Tibial nerve (tissue), 4 donors: Measurements from ENCODE around the gene ADAM33.

Source experiments
- EP300 ChIP-seq, 2 donors: sonication (generic); formaldehyde crosslinking; IDR thresholded peaks; one replicate each; pipeline ENCODE4 v1.6.1; 2017; ENCODE audit warnings: antibody characterized with exemption in 2 of 2, mild to moderate bottlenecking in 1 of 2
- POLR2A ChIP-seq, 2 donors: fragments of 450-650 bp; IDR thresholded peaks; one replicate each; pipeline ENCODE4 v1.6.1; 2017; ENCODE audit warnings: antibody characterized with exemption in 2 of 2, mild to moderate bottlenecking in 2 of 2, moderate library complexity in 2 of 2
- TF ChIP-seq, protein P1 (sequence below), 5 experiments: fragments of 200-600 bp in 3 of 5; fragments of 450-650 bp in 2 of 5; sonication (generic) in 3 of 5; IDR thresholded peaks; one replicate each; pipeline ENCODE4 v1.5.1; 2016 to 2019; ENCODE audit warnings: antibody characterized with exemption in 5 of 5, mild to moderate bottlenecking in 3 of 5, moderate library complexity in 2 of 5

DNA sequence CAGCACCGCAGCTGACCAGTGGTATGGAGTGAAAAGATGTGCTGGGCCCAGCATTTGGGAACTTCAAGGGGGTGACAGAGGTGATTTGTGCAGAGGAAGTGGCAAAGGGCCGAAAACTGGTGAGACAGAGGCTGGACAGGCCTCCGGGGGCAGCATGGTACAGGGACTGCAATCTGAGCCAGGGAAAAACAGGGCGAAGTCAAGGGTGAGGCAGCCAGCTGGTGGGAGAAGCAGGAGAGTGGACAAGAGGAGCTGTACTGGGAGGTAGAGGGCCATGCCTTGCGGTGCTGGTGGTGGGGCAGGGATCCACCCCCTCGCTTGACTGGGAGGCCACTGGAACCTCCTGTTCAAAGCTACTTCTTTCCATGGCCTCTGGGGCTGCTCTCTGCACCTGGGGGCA lies 11.3 kb downstream of the ADAM33 start:
- TF ChIP-seq, protein P1, sequence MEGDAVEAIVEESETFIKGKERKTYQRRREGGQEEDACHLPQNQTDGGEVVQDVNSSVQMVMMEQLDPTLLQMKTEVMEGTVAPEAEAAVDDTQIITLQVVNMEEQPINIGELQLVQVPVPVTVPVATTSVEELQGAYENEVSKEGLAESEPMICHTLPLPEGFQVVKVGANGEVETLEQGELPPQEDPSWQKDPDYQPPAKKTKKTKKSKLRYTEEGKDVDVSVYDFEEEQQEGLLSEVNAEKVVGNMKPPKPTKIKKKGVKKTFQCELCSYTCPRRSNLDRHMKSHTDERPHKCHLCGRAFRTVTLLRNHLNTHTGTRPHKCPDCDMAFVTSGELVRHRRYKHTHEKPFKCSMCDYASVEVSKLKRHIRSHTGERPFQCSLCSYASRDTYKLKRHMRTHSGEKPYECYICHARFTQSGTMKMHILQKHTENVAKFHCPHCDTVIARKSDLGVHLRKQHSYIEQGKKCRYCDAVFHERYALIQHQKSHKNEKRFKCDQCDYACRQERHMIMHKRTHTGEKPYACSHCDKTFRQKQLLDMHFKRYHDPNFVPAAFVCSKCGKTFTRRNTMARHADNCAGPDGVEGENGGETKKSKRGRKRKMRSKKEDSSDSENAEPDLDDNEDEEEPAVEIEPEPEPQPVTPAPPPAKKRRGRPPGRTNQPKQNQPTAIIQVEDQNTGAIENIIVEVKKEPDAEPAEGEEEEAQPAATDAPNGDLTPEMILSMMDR (IDR thresholded peaks at IDR 0.05) = no peak
- TF ChIP-seq POLR2A (IDR thresholded peaks at IDR 0.05) = no peak
- TF ChIP-seq EP300 (IDR thresholded peaks at IDR 0.05) = no peak
